Measurements from ENCODE around the gene UCKL1. TPM values are rescaled to one million over a fixed set of nuclear protein-coding genes. Genes with fewer than 3 reads are reported as not detected.

Gene UCKL1
- total RNA-seq, 4 donors from 2014 or later, result 24.4 to 47.7 (median 27.1) TPM

- TF ChIP-seq CTCF (IDR thresholded peaks at IDR 0.05; ENCODE audit: low read depth), result no peak
Measured at GRCh38 chr20:63964412-63964811, 8.2 kb upstream of the UCKL1 start.

- TF ChIP-seq CTCF (IDR thresholded peaks at IDR 0.05; ENCODE audit: low read depth), result no peak
Measured at GRCh38 chr20:63963784-63964301, 7.6 kb upstream of the UCKL1 start.

- no peak for TF ChIP-seq CTCF (IDR thresholded peaks at IDR 0.05; ENCODE audit: low read depth)
Measured at GRCh38 chr20:63963348-63963741, 7.1 kb upstream of the UCKL1 start.

- TF ChIP-seq CTCF (IDR thresholded peaks at IDR 0.05; ENCODE audit: low read depth), result no peak
Measured at GRCh38 chr20:63962426-63963347, 6.5 kb upstream of the UCKL1 start.

GRCh38 chr20:63961664-63962425 lies 5.6 kb upstream of the UCKL1 start:
- no peak for TF ChIP-seq CTCF (IDR thresholded peaks at IDR 0.05; ENCODE audit: low read depth)

- no peak for TF ChIP-seq CTCF (IDR thresholded peaks at IDR 0.05; ENCODE audit: low read depth)
Measured at GRCh38 chr20:63959699-63960075, 3.5 kb upstream of the UCKL1 start.

Measured in subcutaneous adipose tissue (tissue), 4 donors.